Right forelimb (tissue), 1 donor: ENCODE results near the gene TAF11L10.
"Not testable (repeated sequence)": the region's sequence is repeated elsewhere in the genome, so short reads cannot be mapped to it uniquely, and the experiment has no call there.

ENCODE experiments used
- DNase-seq: peaks from one replicate; pipeline ENCODE4 v3.0.0-alpha.2; 2018

Gene TAF11L10

DNA sequence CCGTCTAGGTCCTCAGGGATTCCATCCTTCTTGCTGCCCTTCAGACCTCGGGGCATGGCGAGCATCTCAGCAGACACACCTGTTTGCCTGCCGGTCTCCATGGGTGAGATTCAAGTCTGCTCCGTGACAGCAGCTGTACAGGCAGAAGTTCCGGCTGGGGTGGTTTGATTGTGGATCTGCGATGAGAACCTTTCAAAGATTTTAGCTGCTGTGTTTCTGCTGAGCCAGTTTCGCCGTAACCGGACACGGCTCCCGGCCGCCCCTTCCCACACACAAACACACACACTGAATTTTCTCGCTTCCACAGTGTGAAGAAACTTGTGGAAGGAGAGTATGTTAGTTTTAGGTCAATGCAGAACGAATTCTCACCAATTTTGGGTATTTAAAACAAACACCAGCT, at the start of gene TAF11L10:
Gene TAF11L10, minus strand, starts transcription at position 101 of the 400 bp plus-strand sequence.
- not testable (repeated sequence) for DNase-seq

DNA sequence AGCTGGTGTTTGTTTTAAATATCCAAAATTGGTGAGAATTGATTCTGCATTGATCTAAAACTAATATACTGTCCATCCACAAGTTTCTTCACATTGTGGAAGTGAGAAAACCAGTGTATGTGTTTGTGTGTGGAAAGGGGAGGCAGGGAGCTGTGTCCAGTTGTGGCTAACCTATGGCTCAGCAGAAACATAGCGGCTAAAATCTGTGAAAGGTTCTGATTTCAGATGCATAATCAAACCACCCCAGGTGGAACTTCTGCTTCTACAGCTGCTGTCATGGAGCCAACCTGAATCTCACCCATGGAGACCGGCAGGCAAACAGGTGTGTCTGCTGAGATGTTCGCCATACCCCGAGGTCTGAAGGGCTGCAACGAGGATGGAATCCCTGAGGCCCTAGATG, 36.5 kb upstream of the TAF11L10 start, which contains the start of gene TAF11L14:
Gene TAF11L14, plus strand, starts transcription at position 301 of the 400 bp plus-strand sequence.
- DNase-seq, result no peak

GRCh38 chr5:17631788-17632187, 34.2 kb upstream of the TAF11L10 start, which contains the start of gene TAF11L13:
TSS of gene TAF11L13 (plus strand) at chr5:17632088.
- not testable (repeated sequence) for DNase-seq

DNA sequence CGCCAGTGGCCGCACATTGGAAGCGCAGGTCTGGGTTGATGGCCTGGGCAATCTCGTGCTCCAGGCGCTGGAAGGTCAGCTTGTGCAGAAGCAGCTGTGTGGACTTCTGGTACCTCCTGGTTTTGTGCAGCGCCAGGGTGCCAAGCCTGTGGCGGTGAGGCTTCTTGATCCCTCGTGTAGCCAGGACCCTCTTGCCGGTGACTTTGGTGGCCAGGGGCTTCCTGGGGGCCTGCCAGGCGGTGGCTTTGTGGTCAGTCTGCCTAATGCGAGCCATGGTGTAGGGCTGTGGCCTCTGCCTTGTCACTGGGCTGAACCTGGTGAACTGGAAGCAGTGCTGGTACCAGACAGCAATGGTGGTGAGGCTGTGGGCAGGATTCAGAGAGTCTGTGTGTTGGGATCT, 28.1 kb upstream of the TAF11L10 start:
- DNase-seq, result no peak

GRCh38 chr5:17620627-17621026, 23.0 kb upstream of the TAF11L10 start:
- no peak for DNase-seq

DNA sequence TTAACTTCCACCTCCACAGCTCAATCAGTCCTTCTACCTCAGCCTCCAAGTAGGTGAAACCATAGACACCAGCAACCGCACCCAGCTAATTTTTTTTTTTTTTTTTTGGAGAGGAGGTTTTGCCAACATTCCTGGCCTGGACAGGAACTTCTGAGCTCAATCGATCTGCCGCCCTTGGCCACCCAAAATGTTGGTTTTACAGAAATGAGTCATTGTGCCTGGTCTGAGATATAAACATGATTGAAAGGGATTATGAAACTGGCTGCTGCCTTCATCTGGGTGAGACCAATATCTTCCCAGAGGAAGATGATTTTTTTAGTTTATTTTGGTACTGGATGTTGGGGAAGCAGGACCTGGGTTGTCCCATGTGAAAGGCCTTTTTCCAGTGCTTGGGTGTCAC, 21.7 kb upstream of the TAF11L10 start:
- no peak for DNase-seq

DNA sequence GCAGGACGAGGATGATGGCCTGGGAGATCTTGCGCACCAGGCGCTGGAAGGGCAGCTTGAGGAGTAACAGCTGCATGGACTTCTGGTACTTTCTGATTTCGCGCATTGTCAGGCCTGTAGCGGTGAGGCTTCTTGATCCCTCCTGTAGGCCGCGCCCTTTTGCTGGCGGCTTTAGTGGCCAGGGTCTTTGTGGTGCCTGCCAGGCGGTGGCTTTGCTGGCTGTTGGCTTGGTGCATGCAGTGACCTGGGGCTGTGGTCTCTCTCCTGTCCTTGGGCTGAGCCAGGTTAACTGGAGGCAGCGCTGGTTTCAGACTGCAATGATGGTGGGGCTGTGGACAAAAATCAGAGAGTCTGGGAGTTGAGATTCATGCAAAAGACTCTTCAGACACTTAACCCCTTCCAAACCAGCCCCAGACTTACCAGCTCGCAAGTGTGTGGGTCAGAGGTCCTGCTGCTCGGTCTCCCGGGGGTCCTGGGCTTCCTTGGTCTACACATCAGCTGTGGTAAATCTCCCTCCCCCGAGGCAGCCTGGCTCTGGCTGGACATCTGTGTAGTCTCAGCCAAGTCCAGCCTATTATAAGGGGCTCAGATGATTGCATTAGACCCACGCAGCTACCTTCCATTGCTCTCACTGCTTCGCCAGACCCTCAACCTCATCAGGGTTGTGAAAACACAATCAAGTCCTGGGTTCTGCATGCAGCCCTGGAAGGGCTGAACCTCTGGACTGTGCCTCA, 17.4 kb upstream of the TAF11L10 start:
- DNase-seq, result no peak

DNA sequence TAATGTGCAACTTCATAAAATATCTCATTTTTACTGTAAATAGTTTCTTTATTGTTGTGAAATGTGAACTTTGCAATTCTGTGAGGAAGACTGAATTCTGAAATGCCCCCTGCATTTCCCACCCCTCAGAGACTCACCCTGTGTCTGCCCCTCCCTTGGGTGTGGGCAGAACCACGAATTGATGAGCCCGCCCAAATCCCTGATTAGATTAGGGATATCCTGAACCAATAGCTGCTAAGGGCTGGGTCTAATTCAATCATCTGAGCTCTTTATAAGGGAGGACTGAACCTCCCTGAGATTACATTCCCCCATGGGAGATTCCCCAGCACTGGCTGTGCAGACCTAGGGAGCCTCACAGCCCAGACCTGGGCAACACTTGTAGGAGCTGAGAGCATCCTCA, 12.5 kb upstream of the TAF11L10 start, which contains the start of gene TAF11L12:
Gene TAF11L12, plus strand, starts transcription at position 301 of the 400 bp plus-strand sequence.
- not testable (repeated sequence) for DNase-seq

GRCh38 chr5:17607461-17607860, 9.8 kb upstream of the TAF11L10 start:
- DNase-seq, result not testable (repeated sequence)

DNA sequence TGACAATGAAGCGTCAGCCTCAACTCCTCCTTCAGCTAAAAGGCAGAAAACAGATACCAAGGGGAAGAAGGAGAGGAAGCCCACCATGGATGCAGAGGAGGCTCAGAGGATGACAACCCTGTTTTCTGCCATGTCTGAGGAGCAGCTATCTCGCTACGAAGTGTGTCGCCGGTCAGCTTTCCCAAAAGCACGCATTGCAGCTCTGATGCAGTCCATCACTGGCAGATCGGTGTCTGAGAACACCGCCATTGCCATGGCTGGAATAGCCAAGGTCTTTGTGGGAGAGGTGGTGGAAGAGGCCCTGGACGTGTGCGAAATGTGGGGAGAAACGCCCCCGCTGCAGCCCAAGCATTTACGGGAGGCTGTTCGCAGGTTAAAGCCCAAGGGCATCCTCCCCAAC, 7.3 kb upstream of the TAF11L10 start:
- no peak for DNase-seq

DNA sequence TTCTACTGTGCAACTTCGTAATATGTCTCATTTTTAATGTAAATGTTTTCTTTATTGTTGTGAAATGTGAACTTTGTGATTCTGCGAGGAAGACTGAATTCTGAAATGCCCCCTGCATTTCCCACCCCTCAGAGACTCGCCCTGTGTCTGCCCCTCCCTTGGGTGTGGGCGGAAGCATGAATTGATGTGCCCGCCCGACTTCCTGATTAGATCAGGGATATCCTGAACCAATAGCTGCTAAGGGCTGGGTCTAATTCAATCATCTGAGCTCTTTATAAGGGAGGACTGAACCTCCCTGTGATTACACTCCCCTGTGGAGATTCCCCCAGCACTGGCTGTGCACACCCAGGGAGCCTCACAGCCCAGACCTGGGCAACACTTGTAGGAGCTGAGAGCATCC, 6.3 kb upstream of the TAF11L10 start, which contains the start of gene TAF11L11:
Gene TAF11L11, plus strand, starts transcription at position 304 of the 400 bp plus-strand sequence.
- not testable (repeated sequence) for DNase-seq

GRCh38 chr5:17594255-17594654, 3.4 kb downstream of the TAF11L10 start, which contains the start of gene TAF11L9:
TSS of gene TAF11L9 (minus strand) at chr5:17594394.
- DNase-seq, result not testable (repeated sequence)

DNA sequence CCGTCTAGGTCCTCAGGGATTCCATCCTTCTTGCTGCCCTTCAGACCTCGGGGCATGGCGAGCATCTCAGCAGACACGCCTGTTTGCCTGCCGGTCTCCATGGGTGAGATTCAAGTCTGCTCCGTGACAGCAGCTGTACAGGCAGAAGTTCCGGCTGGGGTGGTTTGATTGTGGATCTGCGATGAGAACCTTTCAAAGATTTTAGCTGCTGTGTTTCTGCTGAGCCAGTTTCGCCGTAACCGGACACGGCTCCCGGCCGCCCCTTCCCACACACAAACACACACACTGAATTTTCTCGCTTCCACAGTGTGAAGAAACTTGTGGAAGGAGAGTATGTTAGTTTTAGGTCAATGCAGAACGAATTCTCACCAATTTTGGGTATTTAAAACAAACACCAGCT, 6.8 kb downstream of the TAF11L10 start, which contains the start of gene TAF11L8:
Gene TAF11L8, minus strand, starts transcription at position 101 of the 400 bp plus-strand sequence.
- DNase-seq, result not testable (repeated sequence)

DNA sequence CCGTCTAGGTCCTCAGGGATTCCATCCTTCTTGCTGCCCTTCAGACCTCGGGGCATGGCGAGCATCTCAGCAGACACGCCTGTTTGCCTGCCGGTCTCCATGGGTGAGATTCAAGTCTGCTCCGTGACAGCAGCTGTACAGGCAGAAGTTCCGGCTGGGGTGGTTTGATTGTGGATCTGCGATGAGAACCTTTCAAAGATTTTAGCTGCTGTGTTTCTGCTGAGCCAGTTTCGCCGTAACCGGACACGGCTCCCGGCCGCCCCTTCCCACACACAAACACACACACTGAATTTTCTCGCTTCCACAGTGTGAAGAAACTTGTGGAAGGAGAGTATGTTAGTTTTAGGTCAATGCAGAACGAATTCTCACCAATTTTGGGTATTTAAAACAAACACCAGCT, 12.0 kb downstream of the TAF11L10 start, which contains the start of gene TAF11L7:
Gene TAF11L7, minus strand, starts transcription at position 101 of the 400 bp plus-strand sequence.
- DNase-seq, result not testable (repeated sequence)
